K562 (cell line): ENCODE measurements around the gene ZDHHC14. TPM values are rescaled to one million over a fixed set of nuclear protein-coding genes. Genes with fewer than 3 reads are reported as not detected.
A peak's percentile ranks its signal among the peaks of the same experiment; 100 is the strongest.

ENCODE experiments used
- ETV5 ChIP-seq: sonication (generic); formaldehyde crosslinking; IDR thresholded peaks from 2 replicates; pipeline ENCODE4 v1.4.0; 2020; ENCODE audit warnings: low read depth, mild to moderate bottlenecking, missing genetic modification reagents
- FOXJ2 ChIP-seq: fragments of 200-800 bp; sonication (Bioruptor generic); IDR thresholded peaks from 2 replicates; pipeline ENCODE4 v1.6.1; 2016; ENCODE audit warnings: missing genetic modification characterization, missing compliant biosample characterization
- GTF2F1 ChIP-seq: IDR thresholded peaks from 2 replicates; pipeline ENCODE4 v1.6.1; 2011; ENCODE audit warnings: low read depth, low read length, improper control_type of control experiment
- HES1 ChIP-seq: fragments of 450-650 bp; IDR thresholded peaks from 2 replicates; pipeline ENCODE4 v1.6.1; 2016; ENCODE audit warnings: low read depth, mild to moderate bottlenecking, moderate library complexity
- ILK ChIP-seq: fragments of 450-650 bp; IDR thresholded peaks from 2 replicates; pipeline ENCODE4 v1.6.1; 2016; ENCODE audit warnings: missing genetic modification characterization, low read depth, mild to moderate bottlenecking, missing compliant biosample characterization, moderate library complexity, borderline replicate concordance
- MEIS2 ChIP-seq: fragments of 450-650 bp; IDR thresholded peaks from 2 replicates; pipeline ENCODE4 v1.6.1; 2014; ENCODE audit warnings: mild to moderate bottlenecking; ENCODE audit not compliant: partially characterized antibody
- MITF ChIP-seq: IDR thresholded peaks from 2 replicates; pipeline ENCODE4 v1.6.1; 2014; ENCODE audit warnings: antibody characterized with exemption
- ZBTB5 ChIP-seq: fragments of 450-650 bp; IDR thresholded peaks from 2 replicates; pipeline ENCODE4 v1.6.1; 2017; ENCODE audit warnings: antibody characterized with exemption
- ZNF24 ChIP-seq: fragments of 450-650 bp; IDR thresholded peaks from 2 replicates; pipeline ENCODE4 v1.6.1; 2016
- ZNF668 ChIP-seq: fragments of 250-450 bp; sonication (Bioruptor Pico); IDR thresholded peaks from 2 replicates; pipeline ENCODE4 v1.8.0; 2022; ENCODE audit warnings: mild to moderate bottlenecking, inconsistent platforms
- ZNF766 ChIP-seq: fragments of 200-800 bp; sonication (Bioruptor generic); conservative IDR thresholded peaks from 2 replicates; pipeline ENCODE4 v1.6.1; 2016; ENCODE audit warnings: missing genetic modification characterization, missing compliant biosample characterization
- ZNF785 ChIP-seq: fragments of 250-450 bp; sonication (Bioruptor Pico); IDR thresholded peaks from 2 replicates; pipeline ENCODE4 v1.4.0; 2020; ENCODE audit warnings: mild to moderate bottlenecking
- polyA plus RNA-seq, 8 experiments: library from polyadenylated mRNA; depleted of rRNA in 4 of 8; stranded (reverse) in 5 of 8; unstranded in 3 of 8; fragments of >200 nt; fragmentation: Nextera tagmentation in 2 of 8; fragmentation: Illumina TruSeq in 1 of 8; extraction: Ambion mirVana in 2 of 8; extraction: Trizol in 1 of 8; gene quantifications; 2 replicates each; pipeline versions ENCODE4 v1.2.1 to v1.2.3, GENCODE V29; 2011 to 2014; ENCODE audit warnings: inconsistent platforms in 1 of 8, missing spikeins in 1 of 8
- total RNA-seq, 7 experiments: library from RNA; depleted of rRNA in 6 of 7; stranded (reverse); fragments of >200 nt in 6 of 7; fragmentation: Illumina TruSeq in 2 of 7; extraction: Trizol in 2 of 7; gene quantifications; 2 replicates each; pipeline versions ENCODE4 v1.2.1 to v1.2.3, GENCODE V29; 2011 to 2021; ENCODE audit warnings: low replicate concordance in 1 of 7

The ZDHHC14 gene
- total and polyA plus RNA-seq, 9 of the 15 experiments (the other 6 are each of a cell fraction or from before 2014, with no cell fraction given) = 0.92 to 23.1 (median 13.8) TPM

GRCh38 chr6:157527471-157527907 lies 146.5 kb downstream of the ZDHHC14 start (continued):
- TF ChIP-seq ILK (tag) (no peak), ZNF785 (CRISPR knock-in tag) (no peak), FOXJ2 (tag) (no peak), ETV5 (CRISPR knock-in tag) (no peak), HES1 (no peak), GTF2F1 (no peak), ZBTB5 (no peak), ZNF24 (no peak), MITF (no peak), ZNF766 (CRISPR knock-in tag) (0 out of 2 replicates have a peak, but pooled peaks have one; percentile 43), MEIS2 (no peak), ZNF668 (CRISPR knock-in tag) (no peak)
- TF ChIP-seq, all 486 proteins: peak for 32
